Right renal pelvis (tissue), 4 donors: ENCODE measurements around the gene NFATC3. TPM values are rescaled to one million over a fixed set of nuclear protein-coding genes. Genes with fewer than 3 reads are reported as not detected.

ENCODE experiments used
- DNase-seq, 4 donors: peaks; one replicate each; pipeline ENCODE4 v3.0.0-alpha.2; 2013; ENCODE audit warnings: low read depth in 4 of 4, low spot score in 3 of 4, missing footprints in 1 of 4
- polyA plus RNA-seq, 4 donors: library from polyadenylated mRNA; unstranded; fragments of 120-200 nt; gene quantifications; one replicate each; pipeline ENCODE4 v1.2.1, GENCODE V29; 2013; ENCODE audit not compliant: insufficient read length in 4 of 4

The NFATC3 gene
- polyA plus RNA-seq, 4 donors = 32.2 to 39.0 (median 35.9) TPM

- DNase-seq = no peak
Observed at GRCh38 chr16:68072038-68072695, 13.0 kb upstream of the NFATC3 start.

GRCh38 chr16:68073902-68074760 is 11.0 kb upstream of the NFATC3 start:
- DNase-seq = no peak

- DNase-seq = no peak
Observed at GRCh38 chr16:68074850-68075555, 10.2 kb upstream of the NFATC3 start.

GRCh38 chr16:68075980-68076379 is 9.2 kb upstream of the NFATC3 start:
- DNase-seq = no peak

- DNase-seq = no peak
Observed at GRCh38 chr16:68076560-68076959, 8.6 kb upstream of the NFATC3 start.

- no peak for DNase-seq
Observed at GRCh38 chr16:68077866-68078700, 7.1 kb upstream of the NFATC3 start.

GRCh38 chr16:68078701-68079375 is 6.3 kb upstream of the NFATC3 start:
- DNase-seq = no peak

- no peak for DNase-seq
Observed at GRCh38 chr16:68079376-68079625, 5.9 kb upstream of the NFATC3 start.

- peak in 2 of 4 donors; percentile 66 to 70 for DNase-seq
Observed at GRCh38 chr16:68079626-68080344, 5.4 kb upstream of the NFATC3 start.

- DNase-seq = no peak
Observed at GRCh38 chr16:68081861-68082628, 3.1 kb upstream of the NFATC3 start.

GRCh38 chr16:68082629-68083238 is 2.4 kb upstream of the NFATC3 start:
- no peak for DNase-seq

GRCh38 chr16:68083239-68083781 is 1.9 kb upstream of the NFATC3 start:
- no peak for DNase-seq

- no peak for DNase-seq
Observed at GRCh38 chr16:68083861-68084503, 1.2 kb upstream of the NFATC3 start.

GRCh38 chr16:68084504-68085258 is 489 bp upstream of the NFATC3 start:
- peak; percentile 79 to 92 (median 87) for DNase-seq

- DNase-seq = no peak
Observed at GRCh38 chr16:68086336-68086841, 1.2 kb downstream of the NFATC3 start.

GRCh38 chr16:68086860-68087268 is 1.7 kb downstream of the NFATC3 start:
- DNase-seq = no peak

- no peak for DNase-seq
Observed at GRCh38 chr16:68087688-68088087, 2.5 kb downstream of the NFATC3 start.
